Esophagus muscularis mucosa (tissue), 4 donors: ENCODE data around the gene CNOT10. TPM values are rescaled to one million over a fixed set of nuclear protein-coding genes. Genes with fewer than 3 reads are reported as not detected.
A peak's percentile ranks its signal among the peaks of the same experiment; 100 is the strongest.
"Not testable (repeated sequence)": the region's sequence is repeated elsewhere in the genome, so short reads cannot be mapped to it uniquely, and the experiment has no call there.

Source experiments
- DNase-seq: peaks from one replicate; pipeline ENCODE4 v3.0.0-alpha.2; 2017; ENCODE audit errors: extremely low spot score
- H3K27ac ChIP-seq, 4 donors: fragments of 200-600 bp; sonication (generic); replicated peaks in 1 of 4; 1 replicate in 3 of 4; 2 replicates in 1 of 4; pipeline ENCODE4 v1.5.1; 2016 to 2019; ENCODE audit warnings: mild to moderate bottlenecking in 1 of 4
- H3K27me3 ChIP-seq, 4 donors: fragments of 200-600 bp; sonication (generic); one replicate each; pipeline versions ENCODE4 v1.5.1 to v1.6.0; 2016 to 2019
- H3K36me3 ChIP-seq, 4 donors: fragments of 200-600 bp; sonication (generic); one replicate each; pipeline ENCODE4 v1.5.1; 2016 to 2019
- H3K4me1 ChIP-seq, 4 donors: fragments of 200-600 bp; sonication (generic); one replicate each; pipeline ENCODE4 v1.5.1; 2016 to 2019
- H3K4me3 ChIP-seq, 4 donors: fragments of 200-600 bp; sonication (generic); 1 replicate in 2 of 4; 2 replicates in 2 of 4; pipeline ENCODE4 v1.5.1; 2016 to 2019; ENCODE audit warnings: mild to moderate bottlenecking in 4 of 4, moderate library complexity in 1 of 4
- H3K9me3 ChIP-seq, 4 donors: fragments of 200-600 bp; sonication (generic); 1 replicate in 3 of 4; 2 replicates in 1 of 4; pipeline ENCODE4 v1.5.1; 2016 to 2019
- EP300 ChIP-seq: sonication (generic); formaldehyde crosslinking; IDR thresholded peaks from one replicate; pipeline ENCODE4 v1.6.1; 2017; ENCODE audit warnings: antibody characterized with exemption
- POLR2A ChIP-seq: fragments of 450-650 bp; IDR thresholded peaks from one replicate; pipeline ENCODE4 v1.6.1; 2017; ENCODE audit warnings: antibody characterized with exemption, moderate library complexity, mild to moderate bottlenecking, low read depth
- POLR2AphosphoS5 ChIP-seq, 2 donors: sonication (generic); formaldehyde crosslinking; IDR thresholded peaks; one replicate each; pipeline ENCODE4 v1.6.1; 2017; ENCODE audit warnings: antibody characterized with exemption in 2 of 2
- WGBS: methylation state at CpG from one replicate; pipeline ENCODE4 v1.1.5; 2018; 5-methylcytosine and 5-hydroxymethylcytosine counted together
- intact Hi-C: fragments of 100-400 bp; cut with DNase I; formaldehyde crosslinking; loops from one replicate; pipeline ENCODE4 v1.15.1; 2023
- total RNA-seq, 4 donors: library from RNA; depleted of rRNA; stranded (reverse); fragments of >200 nt; gene quantifications; one replicate each; pipeline versions ENCODE4 v1.1.0 to v1.2.1, GENCODE V29; 2016
- TF ChIP-seq, protein P1 (sequence below), 3 experiments: fragments of 200-600 bp in 2 of 3; fragments of 450-650 bp in 1 of 3; sonication (generic) in 2 of 3; IDR thresholded peaks; one replicate each; pipeline ENCODE4 v1.5.1; 2017 to 2019; ENCODE audit warnings: antibody characterized with exemption in 3 of 3, mild to moderate bottlenecking in 2 of 3, moderate library complexity in 1 of 3

The CNOT10 gene
- total RNA-seq, 4 donors from 2014 or later, result 10.8 to 16.8 (median 15.4) TPM

DNA sequence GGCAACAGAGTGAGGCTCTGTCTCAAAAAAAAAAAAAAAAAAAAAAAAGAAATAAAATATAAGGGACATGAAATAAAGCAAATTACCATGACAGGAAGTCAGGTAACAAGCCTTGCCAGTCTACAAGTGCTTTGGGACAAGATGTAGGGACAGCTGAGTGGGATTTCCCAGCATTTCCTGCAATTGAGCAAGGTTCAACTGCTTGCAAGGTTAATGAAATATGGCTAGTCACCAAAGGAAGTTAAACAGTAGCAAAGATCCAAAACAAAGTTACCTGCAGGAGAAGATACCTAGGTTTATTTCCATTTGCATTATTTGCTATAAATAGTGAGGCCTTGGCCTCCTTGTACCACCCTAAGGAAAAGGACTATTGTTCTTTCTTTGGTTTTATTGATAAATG, 22.3 kb upstream of the CNOT10 start:
- H3K36me3 ChIP-seq, result no peaks in the 10 kb centered on the region
- intact Hi-C loops, result loop anchor here (10.0 kb wide), 1 partner anchor 288 kb away; no protein-coding TSS in a partner anchor

DNA sequence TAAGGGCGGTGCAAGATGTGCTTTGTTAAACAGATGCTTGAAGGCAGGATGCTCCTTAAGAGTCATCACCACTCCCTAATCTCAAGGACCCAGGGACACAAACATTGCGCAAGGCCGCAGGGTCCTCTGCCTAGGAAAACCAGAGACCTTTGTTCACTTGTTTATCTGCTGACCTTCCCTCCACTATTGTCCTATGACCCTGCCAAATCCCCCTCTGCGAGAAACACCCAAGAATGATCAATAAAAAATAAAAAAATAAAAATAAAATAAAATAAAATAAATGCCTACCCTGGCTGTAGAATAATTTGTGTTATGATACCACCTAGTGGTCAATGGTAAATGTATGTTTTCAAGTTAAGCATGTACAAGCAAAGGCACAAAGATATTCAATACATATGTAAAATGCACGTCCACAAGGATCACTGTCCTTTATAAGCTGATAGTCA, 20.3 kb upstream of the CNOT10 start:
- 45% methylated on average over 5 of the region's 5 CpGs for WGBS

More for the DNA sequence above, 22.3 kb upstream of the CNOT10 start:
- Histone ChIP-seq H3K4me3 (no peak overlapping the region), H3K4me1 (no peaks in the 10 kb centered on the region), H3K27me3 (peaks cover 0 to 19% (median 0%) of the 10 kb centered on the region in 4 donors), H3K27ac (no peak overlapping the region), H3K9me3 (no peaks in the 10 kb centered on the region)
- TF ChIP-seq EP300, result no peak
- no peak for TF ChIP-seq POLR2A
- TF ChIP-seq, protein P1, sequence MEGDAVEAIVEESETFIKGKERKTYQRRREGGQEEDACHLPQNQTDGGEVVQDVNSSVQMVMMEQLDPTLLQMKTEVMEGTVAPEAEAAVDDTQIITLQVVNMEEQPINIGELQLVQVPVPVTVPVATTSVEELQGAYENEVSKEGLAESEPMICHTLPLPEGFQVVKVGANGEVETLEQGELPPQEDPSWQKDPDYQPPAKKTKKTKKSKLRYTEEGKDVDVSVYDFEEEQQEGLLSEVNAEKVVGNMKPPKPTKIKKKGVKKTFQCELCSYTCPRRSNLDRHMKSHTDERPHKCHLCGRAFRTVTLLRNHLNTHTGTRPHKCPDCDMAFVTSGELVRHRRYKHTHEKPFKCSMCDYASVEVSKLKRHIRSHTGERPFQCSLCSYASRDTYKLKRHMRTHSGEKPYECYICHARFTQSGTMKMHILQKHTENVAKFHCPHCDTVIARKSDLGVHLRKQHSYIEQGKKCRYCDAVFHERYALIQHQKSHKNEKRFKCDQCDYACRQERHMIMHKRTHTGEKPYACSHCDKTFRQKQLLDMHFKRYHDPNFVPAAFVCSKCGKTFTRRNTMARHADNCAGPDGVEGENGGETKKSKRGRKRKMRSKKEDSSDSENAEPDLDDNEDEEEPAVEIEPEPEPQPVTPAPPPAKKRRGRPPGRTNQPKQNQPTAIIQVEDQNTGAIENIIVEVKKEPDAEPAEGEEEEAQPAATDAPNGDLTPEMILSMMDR (IDR thresholded peaks at IDR 0.05), result no peak
- no peak for TF ChIP-seq POLR2AphosphoS5 (IDR thresholded peaks at IDR 0.05)
- DNase-seq, result no peak

DNA sequence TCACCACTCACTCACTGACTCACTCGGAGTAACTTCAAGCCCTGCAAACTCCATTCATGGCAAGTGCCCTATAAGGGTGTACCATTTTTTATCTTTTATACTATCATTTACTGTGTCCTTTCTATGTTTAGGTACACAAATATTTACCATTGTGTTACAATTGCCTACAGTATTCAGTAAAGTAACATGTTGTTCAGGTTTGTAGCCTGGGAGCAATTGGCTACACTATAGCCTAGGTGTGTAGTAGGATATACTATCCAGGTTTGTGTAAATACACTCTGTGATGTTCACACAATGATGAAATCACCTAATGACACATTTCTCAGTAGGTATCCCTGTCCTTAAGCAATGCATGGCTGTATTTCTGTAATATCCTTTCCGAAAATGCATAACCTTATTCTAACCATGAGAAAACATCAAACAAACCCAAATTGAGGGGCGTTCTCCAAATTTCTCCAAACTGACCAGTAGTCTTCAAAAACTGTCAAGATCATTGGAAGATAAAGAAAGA, 17.9 kb upstream of the CNOT10 start:
- DNase-seq, result no peak
- Histone ChIP-seq H3K9me3 (no peaks in the 10 kb centered on the region), H3K36me3 (no peaks in the 10 kb centered on the region), H3K4me3 (no peak overlapping the region), H3K27ac (no peak overlapping the region), H3K4me1 (no peaks in the 10 kb centered on the region), H3K27me3 (peaks cover 0 to 17% (median 0%) of the 10 kb centered on the region in 4 donors)
- intact Hi-C loops, result loop anchor here (10.0 kb wide), 1 partner anchor 292 kb away; no protein-coding TSS in a partner anchor
- WGBS, result 84% methylated on average over 3 of the region's 3 CpGs
- TF ChIP-seq, protein P1 (IDR thresholded peaks at IDR 0.05), result no peak
- TF ChIP-seq POLR2AphosphoS5 (IDR thresholded peaks at IDR 0.05), result no peak
- TF ChIP-seq EP300, result no peak
- no peak for TF ChIP-seq POLR2A

More for the DNA sequence above, 20.3 kb upstream of the CNOT10 start:
- TF ChIP-seq, protein P1 (IDR thresholded peaks at IDR 0.05), result peak; percentile 48 to 54 (median 50)
- intact Hi-C loops, result loop anchor here (2.0 to 10.0 kb wide), 2 partner anchors 154 to 290 kb away; no protein-coding TSS in a partner anchor
- H3K36me3 ChIP-seq, H3K27ac ChIP-seq, DNase-seq, H3K9me3 ChIP-seq, H3K4me3 ChIP-seq, H3K4me1 ChIP-seq: not testable (repeated sequence)
- peaks cover 0 to 17% (median 0%) of the 10 kb centered on the region in 4 donors for H3K27me3 ChIP-seq

DNA sequence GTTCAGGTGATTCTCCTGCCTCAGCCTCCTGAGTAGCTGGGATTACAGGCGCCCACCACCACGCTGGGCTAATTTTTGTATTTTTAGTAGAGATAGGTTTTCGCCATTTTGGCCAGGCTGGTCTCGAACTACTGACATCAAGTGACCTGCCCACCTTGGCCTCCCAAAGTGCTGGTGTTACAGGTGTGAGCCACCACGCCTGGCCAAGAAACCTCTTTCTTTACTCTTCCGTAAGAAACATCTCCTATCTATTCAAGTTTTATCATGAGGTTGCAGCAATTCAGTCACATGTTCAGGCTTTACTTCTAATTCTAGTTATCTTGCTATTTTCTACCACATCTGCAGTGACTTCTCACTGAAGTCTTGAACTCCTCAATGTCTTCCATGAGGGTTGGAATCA, 15.8 kb upstream of the CNOT10 start:
- H3K4me1 ChIP-seq, H3K9me3 ChIP-seq, H3K27ac ChIP-seq, H3K4me3 ChIP-seq, H3K36me3 ChIP-seq, DNase-seq: not testable (repeated sequence)
- intact Hi-C loops, result loop anchor here (10.0 kb wide), 1 partner anchor 294 kb away; no protein-coding TSS in a partner anchor
- H3K27me3 ChIP-seq, result peaks cover 0 to 17% (median 0%) of the 10 kb centered on the region in 4 donors
- 95% methylated on average over 6 of the region's 6 CpGs for WGBS

DNA sequence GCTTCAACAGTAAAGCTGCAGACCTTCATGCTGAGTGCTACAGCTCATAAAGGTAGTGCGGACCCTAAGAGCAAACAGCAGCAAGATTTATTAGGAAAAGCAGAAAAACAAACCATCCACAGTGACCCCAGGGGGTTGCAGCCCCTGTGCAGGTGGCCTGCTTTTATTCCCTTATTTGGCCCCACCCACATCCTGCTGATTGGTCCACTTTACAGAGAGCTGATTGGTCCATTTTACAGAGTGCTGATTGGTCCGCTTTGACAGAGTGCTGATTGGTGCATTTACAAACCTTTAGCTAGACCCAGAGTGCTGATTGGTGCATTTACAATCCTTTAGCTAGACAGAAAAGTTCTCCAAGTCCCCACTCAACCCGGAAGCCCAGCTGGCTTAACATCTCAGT, 11.3 kb upstream of the CNOT10 start:
- intact Hi-C loops, H3K4me3 ChIP-seq, H3K36me3 ChIP-seq, H3K9me3 ChIP-seq, H3K4me1 ChIP-seq, H3K27me3 ChIP-seq, H3K27ac ChIP-seq, DNase-seq: not testable (repeated sequence)
- WGBS, result 70% methylated on average over 3 of the region's 3 CpGs

DNA sequence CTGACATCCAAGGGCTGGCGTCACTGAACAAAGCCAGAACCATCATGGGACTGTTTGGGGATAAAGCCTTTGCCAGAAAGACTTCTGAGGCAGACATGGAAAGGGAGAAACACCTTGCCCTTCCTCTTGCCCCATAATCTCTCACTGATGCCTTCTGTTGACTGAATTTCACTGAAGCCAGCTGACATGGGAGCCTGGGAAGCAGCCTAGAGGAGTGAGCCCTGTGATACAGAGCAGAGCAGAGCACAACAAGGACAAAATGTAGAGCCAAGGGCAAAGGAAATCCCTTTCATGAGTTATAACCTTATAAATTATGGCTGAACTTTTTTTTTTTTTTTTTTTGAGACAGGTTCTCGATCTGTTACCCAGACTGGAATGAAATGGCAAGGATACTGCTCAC, 9.8 kb upstream of the CNOT10 start:
- intact Hi-C loops, result no loop called here
- 89% methylated on average over 2 of the region's 2 CpGs for WGBS
- H3K9me3 ChIP-seq, result no peaks in the 10 kb centered on the region
- no peak overlapping the region for H3K4me3 ChIP-seq
- H3K36me3 ChIP-seq, result no peaks in the 10 kb centered on the region
- TF ChIP-seq, protein P1 (IDR thresholded peaks at IDR 0.05), result no peak
- TF ChIP-seq POLR2AphosphoS5 (IDR thresholded peaks at IDR 0.05) (no peak), EP300 (no peak), POLR2A (no peak)
- H3K27me3 ChIP-seq, result no peaks in the 10 kb centered on the region
- no peak for DNase-seq
- no peaks in the 10 kb centered on the region for H3K4me1 ChIP-seq
- H3K27ac ChIP-seq, result no peak overlapping the region
